Esophagus squamous epithelium (tissue), 5 donors: ENCODE data around the gene SNX1. TPM values are rescaled to one million over a fixed set of nuclear protein-coding genes. Genes with fewer than 3 reads are reported as not detected.
"Not testable (repeated sequence)": the region's sequence is repeated elsewhere in the genome, so short reads cannot be mapped to it uniquely, and the experiment has no call there.

ENCODE experiments used
- DNase-seq: peaks from one replicate; lab custom pipeline; 2025; lab: John Stamatoyannopoulos, UW
- H3K27ac ChIP-seq, 4 donors: fragments of 200-600 bp; sonication (generic); one replicate each; pipeline ENCODE4 v1.5.1; 2016 to 2019; ENCODE audit warnings: mild to moderate bottlenecking in 1 of 4
- H3K27me3 ChIP-seq, 4 donors: fragments of 200-600 bp; sonication (generic); 1 replicate in 3 of 4; 2 replicates in 1 of 4; pipeline versions ENCODE4 v1.5.1 to v1.6.0; 2017 to 2021; ENCODE audit warnings: antibody characterized with exemption in 1 of 4
- H3K36me3 ChIP-seq, 3 donors: fragments of 200-600 bp; sonication (generic); one replicate each; pipeline ENCODE4 v1.5.1; 2016 to 2019
- H3K4me1 ChIP-seq, 3 donors: fragments of 200-600 bp; sonication (generic); one replicate each; pipeline ENCODE4 v1.5.1; 2017 to 2019
- H3K4me3 ChIP-seq, 4 donors: fragments of 200-600 bp; sonication (generic); 1 replicate in 3 of 4; 2 replicates in 1 of 4; pipeline ENCODE4 v1.5.1; 2016 to 2019; ENCODE audit warnings: mild to moderate bottlenecking in 2 of 4, moderate library complexity in 1 of 4
- H3K9me3 ChIP-seq, 3 donors: fragments of 200-600 bp; sonication (generic); one replicate each; pipeline ENCODE4 v1.5.1; 2016 to 2019
- CTCF ChIP-seq, 6 experiments: fragments of 450-650 bp in 4 of 6; fragments of 200-600 bp in 2 of 6; sonication (generic) in 2 of 6; IDR thresholded peaks; one replicate each; pipeline ENCODE4 v1.5.1; 2016 to 2019; ENCODE audit warnings: antibody characterized with exemption in 6 of 6, mild to moderate bottlenecking in 4 of 6, moderate library complexity in 4 of 6
- POLR2A ChIP-seq, 4 donors: fragments of 450-650 bp; IDR thresholded peaks; one replicate each; pipeline ENCODE4 v1.6.1; 2017; ENCODE audit warnings: antibody characterized with exemption in 4 of 4, mild to moderate bottlenecking in 4 of 4, moderate library complexity in 3 of 4
- WGBS, 2 donors: methylation state at CpG; one replicate each; pipeline ENCODE4 v1.1.5; 2018; 5-methylcytosine and 5-hydroxymethylcytosine counted together
- intact Hi-C: fragments of 100-400 bp; cut with DNase I; formaldehyde crosslinking; loops from one replicate; pipeline ENCODE4 v1.15.0; 2022
- total RNA-seq, 4 donors: library from RNA; depleted of rRNA; stranded (reverse); fragments of >200 nt; gene quantifications; one replicate each; pipeline ENCODE4 v1.1.0, GENCODE V29; 2016
- donor health status: DM: yes; HTN: yes; CAD: no.

Gene SNX1
- total RNA-seq, 4 donors from 2014 or later, result 39.9 to 71.1 (median 52.0) TPM

GRCh38 chr15:64050281-64051092, 45.3 kb upstream of the SNX1 start:
- no peak for TF ChIP-seq CTCF (IDR thresholded peaks at IDR 0.05)
- no peak for TF ChIP-seq POLR2A (IDR thresholded peaks at IDR 0.05)
- intact Hi-C loops, result no loop called here
- Histone ChIP-seq H3K27me3 (peaks cover 0 to 18% (median 0%) of the 10 kb centered on the region in 4 donors), H3K27ac (no peak overlapping the region), H3K4me3 (no peak overlapping the region), H3K36me3 (no peaks in the 10 kb centered on the region), H3K9me3 (no peaks in the 10 kb centered on the region), H3K4me1 (peaks cover 3 to 19% (median 8%) of the 10 kb centered on the region in 3 donors)
- no peak for DNase-seq
- WGBS, 2 donors, result 59 to 74% methylated on average over 7 of the region's 8 CpGs

- intact Hi-C loops, result no loop called here
- TF ChIP-seq CTCF (IDR thresholded peaks at IDR 0.05), result no peak
- no peak for TF ChIP-seq POLR2A (IDR thresholded peaks at IDR 0.05)
- 83 to 100% methylated on average over 2 of the region's 2 CpGs for WGBS, 2 donors
- Histone ChIP-seq H3K4me3 (no peak overlapping the region), H3K9me3 (no peaks in the 10 kb centered on the region), H3K27ac (no peak overlapping the region), H3K27me3 (peaks cover 0 to 18% (median 0%) of the 10 kb centered on the region in 4 donors), H3K4me1 (peaks cover 3 to 14% (median 6%) of the 10 kb centered on the region in 3 donors), H3K36me3 (no peaks in the 10 kb centered on the region)
- no peak for DNase-seq
Measured at GRCh38 chr15:64051093-64051402, 44.7 kb upstream of the SNX1 start.

- peaks cover 2 to 11% (median 3%) of the 10 kb centered on the region in 3 donors for H3K4me1 ChIP-seq
- TF ChIP-seq CTCF (IDR thresholded peaks at IDR 0.05), result no peak
- no peak for TF ChIP-seq POLR2A (IDR thresholded peaks at IDR 0.05)
- H3K27me3 ChIP-seq, result peaks cover 0 to 18% (median 0%) of the 10 kb centered on the region in 4 donors
- no peaks in the 10 kb centered on the region for H3K9me3 ChIP-seq
- no peaks in the 10 kb centered on the region for H3K36me3 ChIP-seq
- no peak overlapping the region for H3K27ac ChIP-seq
- no peak overlapping the region for H3K4me3 ChIP-seq
- 89 to 95% methylated on average over 4 of the region's 6 CpGs for WGBS, 2 donors
- DNase-seq, result no peak
- intact Hi-C loops, result no loop called here
Measured at GRCh38 chr15:64051407-64052259, 44.1 kb upstream of the SNX1 start.

GRCh38 chr15:64052925-64053491, 42.8 kb upstream of the SNX1 start:
- H3K4me3 ChIP-seq, result no peak overlapping the region
- H3K27me3 ChIP-seq, result peaks cover 0 to 5% (median 0%) of the 10 kb centered on the region in 4 donors
- no peaks in the 10 kb centered on the region for H3K9me3 ChIP-seq
- no peaks in the 10 kb centered on the region for H3K4me1 ChIP-seq
- intact Hi-C loops, result no loop called here
- H3K27ac ChIP-seq, result no peak overlapping the region
- no peak for DNase-seq
- H3K36me3 ChIP-seq, result no peaks in the 10 kb centered on the region
- 86 to 92% methylated on average over 2 to 5 of the region's 5 CpGs for WGBS, 2 donors
- no peak for TF ChIP-seq POLR2A (IDR thresholded peaks at IDR 0.05)
- no peak for TF ChIP-seq CTCF (IDR thresholded peaks at IDR 0.05)

- H3K27ac ChIP-seq, intact Hi-C loops, H3K36me3 ChIP-seq, H3K4me3 ChIP-seq, H3K9me3 ChIP-seq, H3K4me1 ChIP-seq, DNase-seq, H3K27me3 ChIP-seq: not testable (repeated sequence)
- 88 to 89% methylated on average over 12 of the region's 12 CpGs for WGBS, 2 donors
Measured at GRCh38 chr15:64053674-64054073, 42.1 kb upstream of the SNX1 start.
